Spleen (tissue), 11 donors: Measurements from ENCODE around the gene NCOA3. TPM values are rescaled to one million over a fixed set of nuclear protein-coding genes. Genes with fewer than 3 reads are reported as not detected.

Source experiments
- DNase-seq: peaks from one replicate; pipeline ENCODE4 v3.0.0-alpha.2; 2020
- H3K27ac ChIP-seq, 8 donors: fragments of 200-600 bp; sonication (generic) in 7 of 8; 1 replicate in 4 of 8; 2 replicates in 4 of 8; pipeline versions ENCODE4 v1.5.0 to v1.8.0; 2016 to 2021; ENCODE audit warnings: inconsistent platforms in 4 of 8, mild to moderate bottlenecking in 4 of 8, moderate library complexity in 1 of 8
- H3K27me3 ChIP-seq, 7 donors: fragments of 200-600 bp; sonication (generic) in 6 of 7; replicated peaks in 1 of 7; 1 replicate in 4 of 7; 2 replicates in 3 of 7; pipeline versions ENCODE4 v1.5.0 to v1.8.0; 2016 to 2021; ENCODE audit warnings: inconsistent platforms in 3 of 7, mild to moderate bottlenecking in 1 of 7
- H3K36me3 ChIP-seq, 6 donors: fragments of 200-600 bp; sonication (generic) in 5 of 6; 1 replicate in 4 of 6; 2 replicates in 2 of 6; pipeline versions ENCODE4 v1.5.0 to v1.8.0; 2016 to 2021; ENCODE audit warnings: inconsistent platforms in 2 of 6
- H3K4me1 ChIP-seq, 6 donors: fragments of 200-600 bp; sonication (generic) in 5 of 6; 1 replicate in 3 of 6; 2 replicates in 3 of 6; pipeline versions ENCODE4 v1.5.0 to v1.8.0; 2016 to 2021; ENCODE audit warnings: inconsistent platforms in 3 of 6
- H3K4me3 ChIP-seq, 8 donors: fragments of 200-600 bp; sonication (generic) in 7 of 8; 1 replicate in 4 of 8; 2 replicates in 4 of 8; pipeline versions ENCODE4 v1.5.0 to v1.8.0; 2016 to 2021; ENCODE audit warnings: inconsistent platforms in 4 of 8, mild to moderate bottlenecking in 4 of 8, moderate library complexity in 2 of 8
- H3K9me3 ChIP-seq, 8 donors: fragments of 200-600 bp; sonication (generic) in 7 of 8; 1 replicate in 4 of 8; 2 replicates in 4 of 8; pipeline versions ENCODE4 v1.5.0 to v1.8.0; 2016 to 2021; ENCODE audit warnings: inconsistent platforms in 4 of 8
- POLR2A ChIP-seq, 3 donors: fragments of 450-650 bp; IDR thresholded peaks; one replicate each; pipeline ENCODE4 v1.5.1; 2017; ENCODE audit warnings: antibody characterized with exemption in 3 of 3, mild to moderate bottlenecking in 1 of 3
- POLR2AphosphoS5 ChIP-seq, 3 donors: sonication (generic); formaldehyde crosslinking; IDR thresholded peaks; one replicate each; pipeline ENCODE4 v1.5.1; 2017; ENCODE audit warnings: antibody characterized with exemption in 3 of 3
- WGBS, 5 donors: extraction: QIAGEN DNeasy Blood & Tissue Kit in 3 of 5; methylation state at CpG; one replicate each; pipeline versions ENCODE4 v1.1.5 to v1.1.7; 2013 to 2018; 5-methylcytosine and 5-hydroxymethylcytosine counted together
- intact Hi-C: fragments of 100-400 bp; cut with DNase I; formaldehyde crosslinking; loops from one replicate; pipeline ENCODE4 v1.15.0; 2023; ENCODE audit warnings: low total_unique reads
- polyA plus RNA-seq, 3 donors: library from polyadenylated mRNA; stranded (reverse); fragments of 200-250 nt; gene quantifications; one replicate each; pipeline ENCODE4 v1.2.1, GENCODE V29; 2013
- total RNA-seq, 7 donors: library from RNA; depleted of rRNA in 3 of 7; stranded (reverse); fragments of >200 nt in 3 of 7; fragmentation: NEBNext Ultra II Directional in 4 of 7; extraction: Animal tissue kit (Norgen Biotek cat#: 25700) in 4 of 7; gene quantifications; one replicate each; pipeline versions ENCODE4 v1.1.0 to v1.2.1, GENCODE V29; 2016 to 2021
- TF ChIP-seq, protein P1 (sequence below), 11 experiments: fragments of 200-600 bp in 7 of 11; fragments of 450-650 bp in 4 of 11; sonication (generic) in 4 of 11; IDR thresholded peaks in 8 of 11; conservative IDR thresholded peaks in 3 of 11; 1 replicate in 7 of 11; 2 replicates in 4 of 11; pipeline versions ENCODE4 v1.4.0 to v1.8.0; 2016 to 2021; ENCODE audit warnings: antibody characterized with exemption in 11 of 11, inconsistent platforms in 4 of 11, mild to moderate bottlenecking in 1 of 11
- donor health status: healthy with polysubstance abuse.
- donor health status: DM: no; HTN: no; CAD: no; lungs with moderate emphysema.
- donor health status: DM: no; HTN: no; CAD: no.
- donor health status: Bipolar disorder and iron deficiency.
- donor health status: healthy.
- donor health status: DM: no; HTN: no; CAD: no.
- donor health status: DM: yes; HTN: yes; CAD: no.

The NCOA3 gene
- total and polyA plus RNA-seq, 10 donors: 12.5 to 93.7 (median 82.2) TPM

DNA sequence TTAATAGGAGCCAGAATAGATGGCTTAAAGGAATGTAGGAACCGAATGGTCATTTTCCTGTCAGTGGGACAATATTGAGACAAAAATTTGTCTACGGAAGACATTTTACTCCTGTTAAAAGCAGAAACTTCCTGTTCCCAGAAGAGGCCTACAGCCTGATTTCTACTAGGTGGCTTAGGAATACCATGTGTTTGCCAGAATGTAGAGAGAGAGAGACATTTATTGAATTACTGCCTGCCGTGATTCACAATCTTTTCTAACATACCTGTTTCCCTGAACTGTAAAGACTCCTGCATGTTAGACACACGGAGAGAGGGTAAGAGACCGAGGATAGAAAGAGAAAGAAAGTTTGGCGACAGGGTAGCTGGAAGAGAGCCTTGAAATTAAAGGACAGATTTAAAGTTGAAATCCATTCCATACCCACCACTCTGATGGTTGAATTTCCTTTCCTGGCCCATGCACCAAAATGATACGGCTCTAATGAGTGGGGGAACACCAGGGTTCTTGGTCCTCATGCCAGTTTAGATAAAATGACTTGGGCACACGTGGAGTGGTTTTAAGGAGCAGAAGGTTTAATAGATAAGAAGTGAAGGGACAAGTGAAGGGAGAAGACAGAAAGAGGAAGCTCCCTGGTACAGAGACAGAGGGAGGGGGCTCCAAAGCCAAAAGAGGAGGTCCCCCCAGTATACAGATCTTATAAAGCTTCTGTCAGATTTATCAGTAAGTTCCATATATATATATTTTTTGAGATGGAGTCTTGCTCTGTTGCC is 22.5 kb downstream of the NCOA3 start:
- H3K9me3 ChIP-seq: peaks cover 0 to 37% (median 28%) of the 10 kb centered on the region in 8 donors
- peak overlapping the region in 7 of 8 donors; percentile 60 to 73 (median 68) for H3K27ac ChIP-seq
- intact Hi-C loops: no loop called here
- peak overlapping the region in 1 of 8 donors; percentile 8 for H3K4me3 ChIP-seq
- no peak for TF ChIP-seq POLR2AphosphoS5 (IDR thresholded peaks at IDR 0.05)
- TF ChIP-seq POLR2A (IDR thresholded peaks at IDR 0.05): no peak
- TF ChIP-seq, protein P1, sequence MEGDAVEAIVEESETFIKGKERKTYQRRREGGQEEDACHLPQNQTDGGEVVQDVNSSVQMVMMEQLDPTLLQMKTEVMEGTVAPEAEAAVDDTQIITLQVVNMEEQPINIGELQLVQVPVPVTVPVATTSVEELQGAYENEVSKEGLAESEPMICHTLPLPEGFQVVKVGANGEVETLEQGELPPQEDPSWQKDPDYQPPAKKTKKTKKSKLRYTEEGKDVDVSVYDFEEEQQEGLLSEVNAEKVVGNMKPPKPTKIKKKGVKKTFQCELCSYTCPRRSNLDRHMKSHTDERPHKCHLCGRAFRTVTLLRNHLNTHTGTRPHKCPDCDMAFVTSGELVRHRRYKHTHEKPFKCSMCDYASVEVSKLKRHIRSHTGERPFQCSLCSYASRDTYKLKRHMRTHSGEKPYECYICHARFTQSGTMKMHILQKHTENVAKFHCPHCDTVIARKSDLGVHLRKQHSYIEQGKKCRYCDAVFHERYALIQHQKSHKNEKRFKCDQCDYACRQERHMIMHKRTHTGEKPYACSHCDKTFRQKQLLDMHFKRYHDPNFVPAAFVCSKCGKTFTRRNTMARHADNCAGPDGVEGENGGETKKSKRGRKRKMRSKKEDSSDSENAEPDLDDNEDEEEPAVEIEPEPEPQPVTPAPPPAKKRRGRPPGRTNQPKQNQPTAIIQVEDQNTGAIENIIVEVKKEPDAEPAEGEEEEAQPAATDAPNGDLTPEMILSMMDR (IDR thresholded peaks at IDR 0.05 in 8 of 11, conservative IDR thresholded peaks at IDR 0.05 in 3 of 11): no peak
- peaks cover 7 to 48% (median 25%) of the 10 kb centered on the region in 6 donors for H3K4me1 ChIP-seq
- H3K36me3 ChIP-seq: peaks cover 0 to 44% (median 15%) of the 10 kb centered on the region in 6 donors
- no peak for DNase-seq
- WGBS, 5 donors: 15 to 30% (median 26%) methylated on average over 8 of the region's 8 CpGs
- no peaks in the 10 kb centered on the region for H3K27me3 ChIP-seq

DNA sequence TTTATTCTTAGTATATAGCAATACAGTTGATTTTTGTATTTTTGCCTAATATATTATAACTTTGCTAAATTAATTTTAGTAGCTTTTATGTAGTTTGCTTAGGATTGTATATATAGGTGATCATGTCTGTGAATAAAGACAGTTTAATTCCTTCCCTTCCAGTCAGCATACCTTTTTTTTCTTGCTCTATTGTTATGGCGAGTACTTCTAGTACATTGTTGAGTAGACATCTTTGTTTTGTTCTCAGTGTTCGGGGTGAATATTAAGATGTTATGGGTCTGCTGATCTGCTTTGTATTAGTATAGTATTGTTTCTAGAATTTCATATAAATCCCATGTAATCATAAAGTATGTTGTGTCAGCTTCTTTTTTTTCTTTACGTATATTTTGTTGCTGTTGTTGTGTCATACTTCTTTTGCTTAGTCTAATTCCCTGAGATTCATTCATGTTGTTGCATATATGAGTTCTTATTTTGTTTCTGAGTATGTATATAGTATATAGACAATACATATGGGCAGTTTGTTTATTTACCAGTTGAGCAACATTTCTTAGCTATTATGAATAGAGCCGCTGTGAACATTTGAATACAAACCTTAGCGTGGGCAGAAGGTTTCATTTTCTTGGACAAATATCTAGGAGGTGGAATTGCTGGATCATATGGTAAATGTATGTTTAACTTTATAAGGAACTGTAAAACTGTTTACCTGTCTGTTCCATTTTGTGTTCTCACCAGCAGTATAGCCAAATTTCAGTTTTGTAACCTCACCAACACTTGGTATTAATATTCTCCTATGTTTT is 25.5 kb downstream of the NCOA3 start:
- H3K4me1 ChIP-seq: peaks cover 7 to 73% (median 48%) of the 10 kb centered on the region in 6 donors
- no peak overlapping the region for H3K27ac ChIP-seq
- H3K27me3 ChIP-seq: no peaks in the 10 kb centered on the region
- peaks cover 0 to 33% (median 0%) of the 10 kb centered on the region in 6 donors for H3K36me3 ChIP-seq
- WGBS, 5 donors: 96 to 97% (median 97%) methylated on average over 5 of the region's 5 CpGs
- peaks cover 0 to 16% (median 10%) of the 10 kb centered on the region in 8 donors for H3K9me3 ChIP-seq
- intact Hi-C loops: no loop called here
- no peak overlapping the region for H3K4me3 ChIP-seq
- DNase-seq: no peak
- TF ChIP-seq, protein P1 (IDR thresholded peaks at IDR 0.05 in 8 of 11, conservative IDR thresholded peaks at IDR 0.05 in 3 of 11): no peak
- TF ChIP-seq POLR2AphosphoS5 (IDR thresholded peaks at IDR 0.05): no peak
- TF ChIP-seq POLR2A (IDR thresholded peaks at IDR 0.05): no peak

DNA sequence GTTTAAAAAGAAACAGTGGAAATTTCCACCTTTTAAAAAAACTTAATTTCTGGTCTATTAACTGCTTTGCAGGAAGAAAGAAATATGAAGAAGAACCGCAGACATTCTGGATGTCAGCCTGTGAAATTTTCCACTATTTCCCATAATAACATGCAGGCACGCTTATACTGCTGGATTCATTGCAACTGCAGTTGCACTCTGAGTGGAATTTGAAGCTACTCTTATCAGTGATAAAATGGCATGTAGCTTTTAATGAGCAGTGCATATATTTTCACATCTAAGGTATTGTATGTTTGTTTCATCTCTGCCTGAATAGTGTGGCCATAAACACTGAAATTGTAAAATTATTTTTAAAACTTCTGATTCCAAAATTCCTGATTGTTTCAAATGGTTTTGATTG is 28.2 kb downstream of the NCOA3 start:
- no peaks in the 10 kb centered on the region for H3K27me3 ChIP-seq
- 74 to 91% (median 88%) methylated on average over 2 of the region's 2 CpGs for WGBS, 5 donors
- intact Hi-C loops: no loop called here
- H3K36me3 ChIP-seq: peaks cover 0 to 33% (median 4%) of the 10 kb centered on the region in 6 donors
- TF ChIP-seq POLR2A (IDR thresholded peaks at IDR 0.05) (no peak), POLR2AphosphoS5 (IDR thresholded peaks at IDR 0.05) (no peak)
- TF ChIP-seq, protein P1 (IDR thresholded peaks at IDR 0.05 in 8 of 11, conservative IDR thresholded peaks at IDR 0.05 in 3 of 11): no peak
- H3K4me3 ChIP-seq: no peak overlapping the region
- H3K27ac ChIP-seq: peak overlapping the region in 1 of 8 donors; percentile 21
- H3K9me3 ChIP-seq: peaks cover 0 to 11% (median 10%) of the 10 kb centered on the region in 8 donors
- DNase-seq: no peak
- peaks cover 3 to 74% (median 46%) of the 10 kb centered on the region in 6 donors for H3K4me1 ChIP-seq
